ENCODE data around the gene PIRT. TPM values are rescaled to one million over a fixed set of nuclear protein-coding genes. Genes with fewer than 3 reads are reported as not detected.

PIRT gene
- polyA plus RNA-seq, 1 donor (not counting 4 experiments of a cell fraction or from before 2014, with no cell fraction given) = not detected

DNA sequence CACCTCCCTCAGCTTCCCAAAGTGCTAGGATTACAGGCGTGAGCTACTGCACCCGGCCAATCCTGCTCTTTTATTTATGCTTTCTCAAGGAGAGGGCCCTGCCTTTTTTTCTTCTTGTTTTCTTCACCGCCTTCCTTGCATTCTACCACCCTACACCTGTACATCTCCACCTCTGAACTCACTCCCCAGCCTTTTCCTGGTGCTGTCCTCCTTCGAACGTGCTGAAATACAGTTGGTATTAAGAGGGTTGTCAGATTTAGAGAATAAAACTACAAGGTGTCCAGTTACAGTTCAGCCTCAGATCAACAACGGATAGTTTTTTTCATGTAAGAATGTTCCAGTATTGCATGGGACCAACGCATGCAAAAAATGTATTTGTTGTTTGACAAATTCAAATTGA lies 1.7 kb downstream of the PIRT start:
- dilution Hi-C loops (cut with MboI; ENCODE audit: extremely low pct_ligation_motif_present, low sequenced_read_pairs) = no loop called here
- Histone ChIP-seq H3K27ac (ENCODE audit: control insufficient read depth, insufficient read depth, low read length) (no peak overlapping the region), H3K27me3 (ENCODE audit: control insufficient read depth, extremely low read depth, insufficient read depth, low read length) (peaks cover 5% of the 10 kb centered on the region), H3K36me3 (ENCODE audit: control insufficient read depth in 2 of 2, extremely low read depth in 1 of 2, insufficient read depth in 2 of 2, low read length in 2 of 2) (no peaks in the 10 kb centered on the region), H4K20me1 (ENCODE audit: control insufficient read depth, extremely low read depth, insufficient read depth, low read length) (no peaks in the 10 kb centered on the region), H3K4me2 (ENCODE audit: control insufficient read depth, extremely low read depth, insufficient read depth, low read depth, low read length) (no peak overlapping the region), H3K9me1 (ENCODE audit: control insufficient read depth, extremely low read depth, insufficient read depth, low read length) (no peaks in the 10 kb centered on the region), H3K4me3 (ENCODE audit: control insufficient read depth in 2 of 3, extremely low read depth in 1 of 3, insufficient read depth in 2 of 3, low read depth in 1 of 3, low read length in 3 of 3) (no peak overlapping the region), H3K79me2 (ENCODE audit: control insufficient read depth, insufficient read depth, low read length) (no peaks in the 10 kb centered on the region), H3K9ac (ENCODE audit: control insufficient read depth, extremely low read depth, insufficient read depth, low read length) (no peak overlapping the region), H3K4me1 (ENCODE audit: control insufficient read depth, extremely low read depth, insufficient read depth, low read length) (no peaks in the 10 kb centered on the region), H3K9me3 (ENCODE audit: control insufficient read depth, low read depth, low read length) (no peaks in the 10 kb centered on the region), H2AFZ (ENCODE audit: control insufficient read depth, low read length) (no peak overlapping the region)
- FAIRE-seq = no peak
- DNase-seq (ENCODE audit: low read depth, low spot score) = no peak
- TF ChIP-seq, protein P1, sequence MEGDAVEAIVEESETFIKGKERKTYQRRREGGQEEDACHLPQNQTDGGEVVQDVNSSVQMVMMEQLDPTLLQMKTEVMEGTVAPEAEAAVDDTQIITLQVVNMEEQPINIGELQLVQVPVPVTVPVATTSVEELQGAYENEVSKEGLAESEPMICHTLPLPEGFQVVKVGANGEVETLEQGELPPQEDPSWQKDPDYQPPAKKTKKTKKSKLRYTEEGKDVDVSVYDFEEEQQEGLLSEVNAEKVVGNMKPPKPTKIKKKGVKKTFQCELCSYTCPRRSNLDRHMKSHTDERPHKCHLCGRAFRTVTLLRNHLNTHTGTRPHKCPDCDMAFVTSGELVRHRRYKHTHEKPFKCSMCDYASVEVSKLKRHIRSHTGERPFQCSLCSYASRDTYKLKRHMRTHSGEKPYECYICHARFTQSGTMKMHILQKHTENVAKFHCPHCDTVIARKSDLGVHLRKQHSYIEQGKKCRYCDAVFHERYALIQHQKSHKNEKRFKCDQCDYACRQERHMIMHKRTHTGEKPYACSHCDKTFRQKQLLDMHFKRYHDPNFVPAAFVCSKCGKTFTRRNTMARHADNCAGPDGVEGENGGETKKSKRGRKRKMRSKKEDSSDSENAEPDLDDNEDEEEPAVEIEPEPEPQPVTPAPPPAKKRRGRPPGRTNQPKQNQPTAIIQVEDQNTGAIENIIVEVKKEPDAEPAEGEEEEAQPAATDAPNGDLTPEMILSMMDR (optimal IDR thresholded peaks at IDR 0.05 in 1 of 3, IDR thresholded peaks at IDR 0.05 in 1 of 3, conservative IDR thresholded peaks at IDR 0.05 in 1 of 3; ENCODE audit: extremely low read depth in 1 of 3, insufficient read depth in 2 of 3, low read length in 3 of 3) = no peak
- no peak for TF ChIP-seq EZH2 (IDR thresholded peaks at IDR 0.05; ENCODE audit: low read length)

DNA sequence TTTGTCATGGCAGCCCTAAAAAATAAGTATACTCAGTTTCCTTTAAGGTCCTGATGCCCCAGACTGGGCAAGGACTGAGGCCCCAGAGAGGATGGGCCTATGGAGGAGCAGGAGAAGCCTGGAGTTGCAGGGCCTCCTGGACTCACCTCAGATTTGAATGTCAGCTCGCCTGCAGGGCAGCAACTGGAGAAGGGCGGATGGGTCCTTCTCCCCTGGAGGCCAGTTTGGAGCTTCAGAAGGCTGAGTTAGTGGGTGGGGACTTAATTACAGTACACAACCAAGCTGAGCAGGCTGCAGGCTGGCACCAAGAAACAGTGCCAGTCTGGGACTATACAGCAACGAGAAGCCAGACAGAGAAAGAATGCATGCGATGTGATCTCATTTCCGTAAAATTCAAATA lies 6.2 kb downstream of the PIRT start:
- Histone ChIP-seq H3K4me3 (ENCODE audit: control insufficient read depth in 2 of 3, extremely low read depth in 1 of 3, insufficient read depth in 2 of 3, low read depth in 1 of 3, low read length in 3 of 3) (no peak overlapping the region), H3K36me3 (ENCODE audit: control insufficient read depth in 2 of 2, extremely low read depth in 1 of 2, insufficient read depth in 2 of 2, low read length in 2 of 2) (no peaks in the 10 kb centered on the region), H4K20me1 (ENCODE audit: control insufficient read depth, extremely low read depth, insufficient read depth, low read length) (no peaks in the 10 kb centered on the region), H2AFZ (ENCODE audit: control insufficient read depth, low read length) (no peak overlapping the region), H3K27me3 (ENCODE audit: control insufficient read depth, extremely low read depth, insufficient read depth, low read length) (no peaks in the 10 kb centered on the region), H3K27ac (ENCODE audit: control insufficient read depth, insufficient read depth, low read length) (no peak overlapping the region), H3K9me3 (ENCODE audit: control insufficient read depth, low read depth, low read length) (no peaks in the 10 kb centered on the region), H3K4me2 (ENCODE audit: control insufficient read depth, extremely low read depth, insufficient read depth, low read depth, low read length) (no peak overlapping the region), H3K79me2 (ENCODE audit: control insufficient read depth, insufficient read depth, low read length) (no peaks in the 10 kb centered on the region), H3K9me1 (ENCODE audit: control insufficient read depth, extremely low read depth, insufficient read depth, low read length) (no peaks in the 10 kb centered on the region), H3K4me1 (ENCODE audit: control insufficient read depth, extremely low read depth, insufficient read depth, low read length) (no peaks in the 10 kb centered on the region), H3K9ac (ENCODE audit: control insufficient read depth, extremely low read depth, insufficient read depth, low read length) (no peak overlapping the region)
- FAIRE-seq (no peak), DNase-seq (ENCODE audit: low read depth, low spot score) (no peak)
- no peak for TF ChIP-seq EZH2 (IDR thresholded peaks at IDR 0.05; ENCODE audit: low read length)
- TF ChIP-seq, protein P1 (optimal IDR thresholded peaks at IDR 0.05 in 1 of 3, IDR thresholded peaks at IDR 0.05 in 1 of 3, conservative IDR thresholded peaks at IDR 0.05 in 1 of 3; ENCODE audit: extremely low read depth in 1 of 3, insufficient read depth in 2 of 3, low read length in 3 of 3) = no peak
- dilution Hi-C loops (cut with MboI; ENCODE audit: extremely low pct_ligation_motif_present, low sequenced_read_pairs) = no loop called here

All from keratinocyte (primary cell).